Panc1 (cell line): ENCODE measurements around the gene TAF13. TPM values are rescaled to one million over a fixed set of nuclear protein-coding genes. Genes with fewer than 3 reads are reported as not detected.

Experiments
- ATAC-seq: fragments of 200-7000 bp; cut with Tn5 transposase; 2 replicates; pipeline ENCODE4 v1.9.1; 2020; ENCODE audit warnings: mild to moderate bottlenecking, moderate library complexity
- BruUV-seq: library from RNA; stranded (reverse); fragments of 400-500 nt; replicated peaks from 2 replicates; lab custom pipeline; 2021; lab: Mats Ljungman, UMichigan
- CTCF ChIA-PET: fragments of 300-600 bp; sonication (Branson Sonifier 250); formaldehyde crosslinking; loops from one replicate; lab custom pipeline; 2022; ENCODE audit warnings: antibody characterized with exemption; lab: Charles Lee
- POLR2A ChIA-PET: fragments of 300-600 bp; sonication (Branson Sonifier 250); formaldehyde crosslinking; loops from one replicate; lab custom pipeline; 2022; ENCODE audit warnings: antibody characterized with exemption; lab: Charles Lee
- DNase-seq: peaks from one replicate; pipeline ENCODE4 v3.0.0-alpha.2; 2010; ENCODE audit warnings: low read depth, low spot score
- H3K27ac ChIP-seq: 2 replicates; pipeline ENCODE4 v1.5.1; 2011; ENCODE audit warnings: mild to moderate bottlenecking, low read length, inconsistent platforms
- H3K27me3 ChIP-seq: fragments of 200-500 bp; sonication (Bioruptor generic); 2 replicates; pipeline ENCODE4 v1.6.0; 2014; ENCODE audit warnings: low read length, inconsistent platforms; ENCODE audit not compliant: control insufficient read depth, insufficient read depth
- H3K36me3 ChIP-seq: fragments of 200-500 bp; sonication (Bioruptor generic); 2 replicates; pipeline ENCODE4 v1.5.1; 2014; ENCODE audit warnings: inconsistent platforms, mild to moderate bottlenecking, low read length, moderate library complexity; ENCODE audit not compliant: control insufficient read depth, insufficient read depth
- H3K4me1 ChIP-seq: 2 replicates; pipeline ENCODE4 v1.5.1; 2011; ENCODE audit warnings: inconsistent platforms, mild to moderate bottlenecking, low read length, moderate library complexity; ENCODE audit not compliant: control insufficient read depth, insufficient read depth
- H3K4me3 ChIP-seq, 2 experiments: 2 replicates each; pipeline ENCODE4 v1.5.1; 2011 to 2012; ENCODE audit warnings: low read depth in 2 of 2, low read length in 2 of 2, mild to moderate bottlenecking in 2 of 2, inconsistent platforms in 1 of 2, moderate library complexity in 1 of 2
- H3K9me3 ChIP-seq: fragments of 200-500 bp; sonication (Bioruptor generic); 2 replicates; pipeline ENCODE4 v1.5.1; 2014; ENCODE audit warnings: low read depth, mild to moderate bottlenecking, inconsistent platforms, low read length, moderate library complexity; ENCODE audit not compliant: control insufficient read depth, insufficient read depth
- POLR2AphosphoS5 ChIP-seq: IDR thresholded peaks from 2 replicates; pipeline ENCODE4 v1.6.1; 2012; ENCODE audit warnings: mild to moderate bottlenecking, low read depth, low read length, moderate library complexity
- SIN3A ChIP-seq: IDR thresholded peaks from 2 replicates; pipeline ENCODE4 v1.6.1; 2012; ENCODE audit warnings: low read depth, mild to moderate bottlenecking, low read length, moderate library complexity, borderline replicate concordance; ENCODE audit not compliant: insufficient read depth
- TCF7L2 ChIP-seq: IDR thresholded peaks from 2 replicates; pipeline ENCODE4 v1.6.1; 2011; ENCODE audit warnings: mild to moderate bottlenecking, low read depth, low read length, inconsistent platforms
- in situ Hi-C: cut with HindIII; loops from 2 replicates; pipeline ENCODE4 v1.10.0; 2016; ENCODE audit warnings: low sequenced_read_pairs, low pct_unique_long_range_greater_than_20kb
- intact Hi-C: fragments of 100-400 bp; cut with micrococcal nuclease; formaldehyde crosslinking; loops from one replicate; pipeline ENCODE4 v1.10.0; 2022; ENCODE audit not compliant: unreplicated experiment
- total RNA-seq: library from RNA; stranded (reverse); gene quantifications from one replicate; pipeline ENCODE4 v1.2.1, GENCODE V29; 2021; ENCODE audit not compliant: unreplicated experiment
- TF ChIP-seq, protein P1 (sequence below), 2 experiments: IDR thresholded peaks; 2 replicates each; pipeline ENCODE4 v1.6.1; 2011 to 2012; ENCODE audit warnings: low read depth in 2 of 2, control low read depth in 1 of 2, low read length in 1 of 2, mild to moderate bottlenecking in 1 of 2, moderate library complexity in 1 of 2; ENCODE audit not compliant: insufficient read depth in 1 of 2
- TF ChIP-seq, protein P2 (sequence below): fragments of 450-650 bp; IDR thresholded peaks from 2 replicates; pipeline ENCODE4 v1.5.1; 2017; ENCODE audit warnings: mild to moderate bottlenecking

Gene TAF13
- total RNA-seq, 1 experiment from 2014 or later: 28.9 TPM

DNA sequence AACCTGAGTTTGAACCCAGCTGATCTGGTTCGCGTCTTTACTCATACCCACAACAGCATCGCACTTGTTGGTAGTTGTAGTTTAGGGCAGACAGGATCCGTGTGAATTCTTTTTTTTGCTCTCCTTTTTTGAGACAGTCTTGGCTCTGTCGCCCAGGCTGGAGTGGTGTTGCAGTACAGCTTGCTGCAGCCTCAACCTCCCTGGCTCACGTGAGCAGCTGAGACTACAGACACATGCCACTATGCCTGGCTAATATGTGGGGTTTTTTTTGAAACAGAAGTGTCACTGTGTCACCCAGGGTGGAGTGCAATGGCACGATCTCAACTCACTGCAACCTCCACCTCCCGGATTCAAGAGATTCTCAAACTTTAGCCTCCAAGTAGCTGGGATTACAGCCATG lies 7.9 kb downstream of the TAF13 start:
- no peaks in the 10 kb centered on the region for H3K4me1 ChIP-seq
- ATAC-seq (no peak), DNase-seq (no peak)
- no peak overlapping the region for H3K4me3 ChIP-seq
- CTCF ChIA-PET: no interaction called here
- H3K27ac ChIP-seq: no peak overlapping the region
- no peaks in the 10 kb centered on the region for H3K9me3 ChIP-seq
- BruUV-seq: no TSS peak
- peaks cover 7% of the 10 kb centered on the region; the same call in 1 of the 2 replicates for H3K36me3 ChIP-seq
- no peaks in the 10 kb centered on the region for H3K27me3 ChIP-seq
- in situ Hi-C loops (no loop called here), intact Hi-C loops (no loop called here)
- POLR2A ChIA-PET: interaction anchor here (0.6 kb wide), 1 partner anchor 10 kb away, joined by 3 read pairs; no protein-coding TSS in a partner anchor
- TF ChIP-seq, protein P1, sequence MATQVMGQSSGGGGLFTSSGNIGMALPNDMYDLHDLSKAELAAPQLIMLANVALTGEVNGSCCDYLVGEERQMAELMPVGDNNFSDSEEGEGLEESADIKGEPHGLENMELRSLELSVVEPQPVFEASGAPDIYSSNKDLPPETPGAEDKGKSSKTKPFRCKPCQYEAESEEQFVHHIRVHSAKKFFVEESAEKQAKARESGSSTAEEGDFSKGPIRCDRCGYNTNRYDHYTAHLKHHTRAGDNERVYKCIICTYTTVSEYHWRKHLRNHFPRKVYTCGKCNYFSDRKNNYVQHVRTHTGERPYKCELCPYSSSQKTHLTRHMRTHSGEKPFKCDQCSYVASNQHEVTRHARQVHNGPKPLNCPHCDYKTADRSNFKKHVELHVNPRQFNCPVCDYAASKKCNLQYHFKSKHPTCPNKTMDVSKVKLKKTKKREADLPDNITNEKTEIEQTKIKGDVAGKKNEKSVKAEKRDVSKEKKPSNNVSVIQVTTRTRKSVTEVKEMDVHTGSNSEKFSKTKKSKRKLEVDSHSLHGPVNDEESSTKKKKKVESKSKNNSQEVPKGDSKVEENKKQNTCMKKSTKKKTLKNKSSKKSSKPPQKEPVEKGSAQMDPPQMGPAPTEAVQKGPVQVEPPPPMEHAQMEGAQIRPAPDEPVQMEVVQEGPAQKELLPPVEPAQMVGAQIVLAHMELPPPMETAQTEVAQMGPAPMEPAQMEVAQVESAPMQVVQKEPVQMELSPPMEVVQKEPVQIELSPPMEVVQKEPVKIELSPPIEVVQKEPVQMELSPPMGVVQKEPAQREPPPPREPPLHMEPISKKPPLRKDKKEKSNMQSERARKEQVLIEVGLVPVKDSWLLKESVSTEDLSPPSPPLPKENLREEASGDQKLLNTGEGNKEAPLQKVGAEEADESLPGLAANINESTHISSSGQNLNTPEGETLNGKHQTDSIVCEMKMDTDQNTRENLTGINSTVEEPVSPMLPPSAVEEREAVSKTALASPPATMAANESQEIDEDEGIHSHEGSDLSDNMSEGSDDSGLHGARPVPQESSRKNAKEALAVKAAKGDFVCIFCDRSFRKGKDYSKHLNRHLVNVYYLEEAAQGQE (IDR thresholded peaks at IDR 0.05; ENCODE audit: insufficient read depth in 1 of 2, low read depth in 2 of 2, low read length in 1 of 2): no peak
- TF ChIP-seq POLR2AphosphoS5 (no peak), SIN3A (no peak), TCF7L2 (no peak)
- TF ChIP-seq, protein P2, sequence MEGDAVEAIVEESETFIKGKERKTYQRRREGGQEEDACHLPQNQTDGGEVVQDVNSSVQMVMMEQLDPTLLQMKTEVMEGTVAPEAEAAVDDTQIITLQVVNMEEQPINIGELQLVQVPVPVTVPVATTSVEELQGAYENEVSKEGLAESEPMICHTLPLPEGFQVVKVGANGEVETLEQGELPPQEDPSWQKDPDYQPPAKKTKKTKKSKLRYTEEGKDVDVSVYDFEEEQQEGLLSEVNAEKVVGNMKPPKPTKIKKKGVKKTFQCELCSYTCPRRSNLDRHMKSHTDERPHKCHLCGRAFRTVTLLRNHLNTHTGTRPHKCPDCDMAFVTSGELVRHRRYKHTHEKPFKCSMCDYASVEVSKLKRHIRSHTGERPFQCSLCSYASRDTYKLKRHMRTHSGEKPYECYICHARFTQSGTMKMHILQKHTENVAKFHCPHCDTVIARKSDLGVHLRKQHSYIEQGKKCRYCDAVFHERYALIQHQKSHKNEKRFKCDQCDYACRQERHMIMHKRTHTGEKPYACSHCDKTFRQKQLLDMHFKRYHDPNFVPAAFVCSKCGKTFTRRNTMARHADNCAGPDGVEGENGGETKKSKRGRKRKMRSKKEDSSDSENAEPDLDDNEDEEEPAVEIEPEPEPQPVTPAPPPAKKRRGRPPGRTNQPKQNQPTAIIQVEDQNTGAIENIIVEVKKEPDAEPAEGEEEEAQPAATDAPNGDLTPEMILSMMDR: no peak

DNA sequence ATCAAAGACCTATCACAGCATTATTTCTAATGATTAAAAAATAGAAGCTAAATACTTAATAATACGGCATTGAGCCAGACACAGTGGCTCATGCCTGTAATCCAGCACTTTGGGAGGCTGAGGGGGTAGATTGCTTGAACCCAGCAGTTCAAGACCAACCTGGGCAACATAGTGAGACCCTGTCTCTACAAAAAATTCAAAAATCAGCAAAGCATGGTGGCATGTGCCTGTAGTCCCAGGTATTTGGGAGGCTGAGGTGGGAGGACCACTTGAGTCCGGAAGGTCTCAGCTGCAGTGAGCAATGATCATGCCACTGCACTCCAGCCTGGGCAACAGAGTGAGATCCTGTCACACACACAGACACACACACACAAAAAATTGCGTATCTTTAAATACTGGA lies 10.7 kb downstream of the TAF13 start:
- in situ Hi-C loops: no loop called here
- intact Hi-C loops: no loop called here
- Histone ChIP-seq H3K27me3 (no peaks in the 10 kb centered on the region), H3K4me1 (no peaks in the 10 kb centered on the region), H3K27ac (no peak overlapping the region), H3K36me3 (peaks cover 7% of the 10 kb centered on the region; the same call in 1 of the 2 replicates), H3K4me3 (no peak overlapping the region), H3K9me3 (no peaks in the 10 kb centered on the region)
- BruUV-seq: no TSS peak
- ATAC-seq: no peak
- ChIA-PET POLR2A (interaction anchor here (0.6 kb wide), 1 partner anchor 149 kb away, joined by 4 read pairs; the partner anchor contains the start of gene SARS1), CTCF (no interaction called here)
- DNase-seq: no peak
- TF ChIP-seq, protein P2: no peak
- TF ChIP-seq SIN3A (no peak), POLR2AphosphoS5 (no peak), TCF7L2 (no peak)
- TF ChIP-seq, protein P1 (IDR thresholded peaks at IDR 0.05; ENCODE audit: insufficient read depth in 1 of 2, low read depth in 2 of 2, low read length in 1 of 2): no peak
